IMR-90 (cell line): Measurements from ENCODE around the gene INO80. TPM values are rescaled to one million over a fixed set of nuclear protein-coding genes. Genes with fewer than 3 reads are reported as not detected.
A peak's percentile ranks its signal among the peaks of the same experiment; 100 is the strongest.

ENCODE experiments used
- ATAC-seq: fragments of 200-7000 bp; cut with Tn5 transposase; 2 replicates; pipeline ENCODE4 v1.9.1; 2020; ENCODE audit warnings: low read depth, mild to moderate bottlenecking, moderate library complexity
- BruUV-seq: library from RNA; stranded (reverse); fragments of 400-500 nt; replicated peaks from 2 replicates; lab custom pipeline; 2021; lab: Mats Ljungman, UMichigan
- CTCF ChIA-PET: fragments of 300-600 bp; formaldehyde crosslinking; extraction: SDS; loops from one replicate; lab custom pipeline; 2021; ENCODE audit warnings: antibody characterized with exemption; lab: Yijun Ruan, JAX
- POLR2A ChIA-PET: fragments of 300-600 bp; sonication (Branson Sonifier 250); formaldehyde crosslinking; loops from one replicate; lab custom pipeline; 2022; ENCODE audit warnings: antibody characterized with exemption; ENCODE audit not compliant: unreplicated experiment; lab: Charles Lee
- DNase-seq: peaks from one replicate; pipeline ENCODE4 v3.0.0; 2013
- H2AFZ ChIP-seq: replicated peaks from 2 replicates; pipeline ENCODE3; 2013; ENCODE audit warnings: low read length, mild to moderate bottlenecking; ENCODE audit not compliant: poor library complexity
- H2AK5ac ChIP-seq: 2 replicates; pipeline ENCODE4 v1.6.1; 2013; ENCODE audit warnings: low read depth, low read length, inconsistent platforms
- H2AK9ac ChIP-seq: replicated peaks from 2 replicates; pipeline ENCODE3; 2013; ENCODE audit warnings: mild to moderate bottlenecking, low read depth, low read length, moderate library complexity; ENCODE audit not compliant: poor library complexity
- H2BK120ac ChIP-seq: 2 replicates; pipeline ENCODE4 v1.6.1; 2013; ENCODE audit warnings: low read depth, low read length, inconsistent platforms
- H2BK15ac ChIP-seq: 3 replicates; pipeline ENCODE4 v1.6.1; 2013; ENCODE audit warnings: low read depth, low read length, inconsistent platforms
- H2BK20ac ChIP-seq: 2 replicates; pipeline ENCODE4 v1.6.1; 2013; ENCODE audit warnings: low read depth, mild to moderate bottlenecking, inconsistent platforms, low read length, moderate library complexity
- H2BK5ac ChIP-seq: 2 replicates; pipeline ENCODE4 v1.6.1; 2013; ENCODE audit warnings: mild to moderate bottlenecking, low read depth, low read length, inconsistent platforms; ENCODE audit not compliant: poor library complexity, severe bottlenecking
- H3K14ac ChIP-seq: replicated peaks from 2 replicates; pipeline ENCODE4 v1.6.1; 2013; ENCODE audit warnings: low read depth, low read length, inconsistent platforms
- H3K18ac ChIP-seq: 2 replicates; pipeline ENCODE4 v1.6.1; 2013; ENCODE audit warnings: low read depth, low read length, control low read depth
- H3K23ac ChIP-seq: 2 replicates; pipeline ENCODE4 v1.6.1; 2013; ENCODE audit warnings: low read depth, low read length, inconsistent platforms
- H3K27ac ChIP-seq: 2 replicates; pipeline ENCODE4 v1.5.1; 2013; ENCODE audit warnings: mild to moderate bottlenecking, control low read depth, low read length; ENCODE audit not compliant: insufficient read depth
- H3K27me3 ChIP-seq: 2 replicates; pipeline ENCODE4 v1.6.1; 2013; ENCODE audit warnings: low read length; ENCODE audit not compliant: control insufficient read depth, insufficient read depth
- H3K36me3 ChIP-seq: 2 replicates; pipeline ENCODE4 v1.6.1; 2013; ENCODE audit warnings: low read length, mixed read lengths; ENCODE audit not compliant: control insufficient read depth, insufficient read depth
- H3K4ac ChIP-seq: 2 replicates; pipeline ENCODE4 v1.6.1; 2013; ENCODE audit warnings: low read depth, low read length, inconsistent platforms
- H3K4me1 ChIP-seq: 2 replicates; pipeline ENCODE4 v1.6.1; 2013; ENCODE audit warnings: low read length, mixed read lengths; ENCODE audit not compliant: control insufficient read depth, insufficient read depth
- H3K4me2 ChIP-seq: 2 replicates; pipeline ENCODE4 v1.6.1; 2013; ENCODE audit warnings: low read depth, mild to moderate bottlenecking, control low read depth, low read length, moderate library complexity
- H3K4me3 ChIP-seq: 2 replicates; pipeline ENCODE4 v1.5.1; 2013; ENCODE audit warnings: low read depth, mild to moderate bottlenecking, control low read depth, low read length, moderate library complexity; ENCODE audit not compliant: insufficient read depth
- H3K56ac ChIP-seq: 2 replicates; pipeline ENCODE4 v1.6.1; 2013; ENCODE audit warnings: low read length, inconsistent platforms; ENCODE audit not compliant: insufficient read depth; ENCODE audit errors: extremely low read depth
- H3K79me1 ChIP-seq, 2 experiments: 2 replicates each; pipeline ENCODE4 v1.6.1; 2013; ENCODE audit warnings: low read length in 2 of 2, inconsistent platforms in 1 of 2, low read depth in 1 of 2
- H3K9ac ChIP-seq: 2 replicates; pipeline ENCODE4 v1.6.1; 2013; ENCODE audit warnings: low read depth, low read length, control low read depth
- H3K9me1 ChIP-seq: 2 replicates; pipeline ENCODE4 v1.6.1; 2013; ENCODE audit warnings: low read length, inconsistent platforms; ENCODE audit not compliant: insufficient read depth
- H3K9me3 ChIP-seq: 2 replicates; pipeline ENCODE4 v1.6.1; 2013; ENCODE audit warnings: low read length; ENCODE audit not compliant: control insufficient read depth, insufficient read depth
- H4K20me1 ChIP-seq: 2 replicates; pipeline ENCODE4 v1.6.1; 2013; ENCODE audit warnings: low read length, inconsistent platforms; ENCODE audit not compliant: insufficient read depth
- H4K5ac ChIP-seq: 2 replicates; pipeline ENCODE4 v1.6.1; 2013; ENCODE audit warnings: mild to moderate bottlenecking, low read depth, low read length, control low read depth
- H4K8ac ChIP-seq, 2 experiments: 2 replicates each; pipeline ENCODE4 v1.6.1; 2013; ENCODE audit warnings: low read depth in 2 of 2, low read length in 2 of 2, control low read depth in 1 of 2, inconsistent platforms in 1 of 2
- H4K91ac ChIP-seq: 2 replicates; pipeline ENCODE4 v1.6.1; 2013; ENCODE audit warnings: low read depth, low read length, inconsistent platforms; ENCODE audit not compliant: insufficient read depth
- BHLHE40 ChIP-seq: fragments of 150-350 bp; IDR thresholded peaks from 2 replicates; pipeline ENCODE4 v1.6.1; 2016; ENCODE audit warnings: mild to moderate bottlenecking, low read depth, low read length
- CHD1 ChIP-seq: IDR thresholded peaks from 2 replicates; pipeline ENCODE4 v1.6.1; 2012; ENCODE audit warnings: low read depth, low read length, improper control_type of control experiment
- MAFK ChIP-seq: IDR thresholded peaks from 2 replicates; pipeline ENCODE4 v1.6.1; 2012; ENCODE audit warnings: low read depth, low read length, improper control_type of control experiment
- MAZ ChIP-seq: IDR thresholded peaks from 2 replicates; pipeline ENCODE4 v1.6.1; 2012; ENCODE audit warnings: low read depth, mild to moderate bottlenecking, low read length, improper control_type of control experiment, moderate library complexity, borderline replicate concordance
- NFE2L2 ChIP-seq: fragments of 150-350 bp; IDR thresholded peaks from 2 replicates; pipeline ENCODE4 v1.6.1; 2016; ENCODE audit warnings: low read depth, mild to moderate bottlenecking, low read length
- POLR2A ChIP-seq: IDR thresholded peaks from 2 replicates; pipeline ENCODE4 v1.6.1; 2012; ENCODE audit warnings: mild to moderate bottlenecking, low read depth, low read length
- RAD21 ChIP-seq: IDR thresholded peaks from 2 replicates; pipeline ENCODE4 v1.6.1; 2012; ENCODE audit warnings: low read length, improper control_type of control experiment
- SMC3 ChIP-seq: fragments of 150-350 bp; IDR thresholded peaks from 2 replicates; pipeline ENCODE4 v1.6.1; 2016; ENCODE audit warnings: low read depth, mild to moderate bottlenecking, antibody characterized with exemption, low read length, moderate library complexity
- WGBS, 2 experiments: methylation state at CpG; one replicate each; pipeline versions ENCODE4 v1.1.5 to v1.1.7; 2013; ENCODE audit warnings: missing lambda C conversion rate in 2 of 2; ENCODE audit not compliant: insufficient read length in 1 of 2; ENCODE audit errors: extremely low coverage in 2 of 2; 5-methylcytosine and 5-hydroxymethylcytosine counted together
- dilution Hi-C: fragments of 300-500 bp; cut with HindIII; formaldehyde crosslinking; loops from one replicate; pipeline ENCODE4 v1.14.3; 2018; ENCODE audit warnings: low sequenced_read_pairs; ENCODE audit not compliant: unreplicated experiment
- in situ Hi-C: fragments of 300-500 bp; cut with MboI; formaldehyde crosslinking; loops from 3 replicates; pipeline ENCODE4 v1.14.3; 2019; ENCODE audit warnings: low sequenced_read_pairs, inconsistent platforms, mixed read lengths
- intact Hi-C: fragments of 100-400 bp; cut with micrococcal nuclease; formaldehyde crosslinking; loops from 2 replicates; pipeline ENCODE4 v1.10.0; 2022
- polyA plus RNA-seq, 3 experiments: library from polyadenylated mRNA; depleted of rRNA; stranded (reverse); fragments of >200 nt; gene quantifications; 2 replicates each; pipeline ENCODE4 v1.2.3, GENCODE V29; 2012; ENCODE audit warnings: low replicate concordance in 1 of 3
- total RNA-seq: library from RNA; depleted of rRNA; stranded (reverse); fragments of >200 nt; gene quantifications from 2 replicates; pipeline ENCODE4 v1.2.3, GENCODE V29; 2012
- TF ChIP-seq, protein P1 (sequence below): fragments of 150-350 bp; IDR thresholded peaks from 2 replicates; pipeline ENCODE4 v1.6.1; 2017; ENCODE audit warnings: mild to moderate bottlenecking, antibody characterized with exemption, low read length, low read depth

The INO80 gene
- total and polyA plus RNA-seq, 2 of the 4 experiments (the other 2 are of a cell fraction): 6.0 to 13.3 TPM

DNA sequence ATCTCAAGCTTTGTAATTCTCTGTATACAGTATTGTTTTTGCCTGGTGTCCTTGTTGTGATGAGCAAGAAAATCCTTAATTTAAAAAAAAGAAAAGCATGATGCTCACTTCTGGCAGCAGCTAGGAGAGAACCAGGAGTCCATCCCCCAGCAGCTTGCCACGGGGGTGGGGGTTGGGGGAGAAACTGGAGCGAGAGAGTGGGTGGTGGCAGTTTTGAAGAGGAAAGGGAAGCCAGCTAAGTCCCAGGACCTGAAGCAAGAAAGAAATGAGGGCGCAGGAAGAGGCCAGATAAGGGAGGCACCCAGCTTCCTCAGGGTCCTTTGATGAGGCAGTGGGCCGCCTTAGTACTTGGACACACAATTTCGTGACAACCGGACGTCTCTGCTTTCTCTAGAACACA, 139.3 kb downstream of the INO80 start:
- ATAC-seq: no peak
- peak overlapping the region; percentile 85 for H2AK5ac ChIP-seq
- CTCF ChIA-PET: interaction anchor here (0.9 kb wide), 1 partner anchor 13 kb away, joined by 4 read pairs; no protein-coding TSS in a partner anchor

More for the DNA sequence above, 139.3 kb downstream of the INO80 start:
- POLR2A ChIA-PET: interaction anchor here (0.8 kb wide), 1 partner anchor 35 kb away, joined by 3 read pairs; no protein-coding TSS in a partner anchor
- peaks cover 52% of the 10 kb centered on the region for H3K36me3 ChIP-seq
- H3K79me1 ChIP-seq: peaks cover 13 to 67% of the 10 kb centered on the region in 2 experiments
- H3K23ac ChIP-seq: peak overlapping the region; percentile 79; the same call in 1 of the 2 replicates
- in situ Hi-C loops: no loop called here
- no peak for TF ChIP-seq MAZ
- no peak for TF ChIP-seq CHD1
- no peak for TF ChIP-seq RAD21
- TF ChIP-seq SMC3: no peak
- no peak for TF ChIP-seq MAFK
- TF ChIP-seq BHLHE40: no peak
- TF ChIP-seq NFE2L2: no peak
- TF ChIP-seq, protein P1, sequence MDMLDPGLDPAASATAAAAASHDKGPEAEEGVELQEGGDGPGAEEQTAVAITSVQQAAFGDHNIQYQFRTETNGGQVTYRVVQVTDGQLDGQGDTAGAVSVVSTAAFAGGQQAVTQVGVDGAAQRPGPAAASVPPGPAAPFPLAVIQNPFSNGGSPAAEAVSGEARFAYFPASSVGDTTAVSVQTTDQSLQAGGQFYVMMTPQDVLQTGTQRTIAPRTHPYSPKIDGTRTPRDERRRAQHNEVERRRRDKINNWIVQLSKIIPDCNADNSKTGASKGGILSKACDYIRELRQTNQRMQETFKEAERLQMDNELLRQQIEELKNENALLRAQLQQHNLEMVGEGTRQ: no peak
- TF ChIP-seq POLR2A: no peak
- H3K14ac ChIP-seq: peak overlapping the region; percentile 43; the same call in 1 of the 2 replicates
- H3K9me3 ChIP-seq: no peaks in the 10 kb centered on the region
- peaks cover 40% of the 10 kb centered on the region for H3K9me1 ChIP-seq
- no peaks in the 10 kb centered on the region for H4K20me1 ChIP-seq
- peak overlapping the region; percentile 2; the same call in 1 of the 2 replicates for H3K27ac ChIP-seq
- WGBS, 2 experiments: 91% methylated on average over 5 of the region's 7 CpGs; no CpG with 5 or more reads in 1 of the 2 experiments
- H2AFZ ChIP-seq: peak overlapping the region; percentile 58
- 0 out of 2 replicates have a peak overlapping the region, but pooled peaks have one; percentile 12 for H3K9ac ChIP-seq
- H2AK9ac ChIP-seq: peak overlapping the region; percentile 20
- H3K4ac ChIP-seq: peak overlapping the region; percentile 29
- H2BK20ac ChIP-seq: peak overlapping the region; percentile 60
- H4K5ac ChIP-seq: peak overlapping the region; percentile 10; the same call in 1 of the 2 replicates
- no peak overlapping the region for H3K4me2 ChIP-seq
- intact Hi-C loops: no loop called here
- peak overlapping the region; percentile 92 for H2BK120ac ChIP-seq
- H2BK5ac ChIP-seq: peak overlapping the region; percentile 30
- H2BK15ac ChIP-seq: peak overlapping the region; percentile 41; the same call in 2 of the 3 replicates
- peak overlapping the region; percentile 24 to 76; a peak in 2 of 4 replicates for H4K8ac ChIP-seq
- H4K91ac ChIP-seq: peak overlapping the region; percentile 68; the same call in 1 of the 2 replicates
- H3K4me3 ChIP-seq: no peak overlapping the region
- no peak overlapping the region for H3K56ac ChIP-seq
- peak overlapping the region; percentile 13; the same call in 1 of the 2 replicates for H3K18ac ChIP-seq
- no peaks in the 10 kb centered on the region for H3K27me3 ChIP-seq
- dilution Hi-C loops: no loop called here
- no peak for DNase-seq
- H3K4me1 ChIP-seq: peaks cover 20% of the 10 kb centered on the region
- no TSS peak for BruUV-seq
